ENCODE data around the gene RPP25. TPM values are rescaled to one million over a fixed set of nuclear protein-coding genes. Genes with fewer than 3 reads are reported as not detected.
A peak's percentile ranks its signal among the peaks of the same experiment; 100 is the strongest.

Gene RPP25
- total and polyA plus RNA-seq, 2 of the 13 experiments (the other 11 are each of a cell fraction or from before 2014, with no cell fraction given) = 0.05 to 0.11 TPM

DNA sequence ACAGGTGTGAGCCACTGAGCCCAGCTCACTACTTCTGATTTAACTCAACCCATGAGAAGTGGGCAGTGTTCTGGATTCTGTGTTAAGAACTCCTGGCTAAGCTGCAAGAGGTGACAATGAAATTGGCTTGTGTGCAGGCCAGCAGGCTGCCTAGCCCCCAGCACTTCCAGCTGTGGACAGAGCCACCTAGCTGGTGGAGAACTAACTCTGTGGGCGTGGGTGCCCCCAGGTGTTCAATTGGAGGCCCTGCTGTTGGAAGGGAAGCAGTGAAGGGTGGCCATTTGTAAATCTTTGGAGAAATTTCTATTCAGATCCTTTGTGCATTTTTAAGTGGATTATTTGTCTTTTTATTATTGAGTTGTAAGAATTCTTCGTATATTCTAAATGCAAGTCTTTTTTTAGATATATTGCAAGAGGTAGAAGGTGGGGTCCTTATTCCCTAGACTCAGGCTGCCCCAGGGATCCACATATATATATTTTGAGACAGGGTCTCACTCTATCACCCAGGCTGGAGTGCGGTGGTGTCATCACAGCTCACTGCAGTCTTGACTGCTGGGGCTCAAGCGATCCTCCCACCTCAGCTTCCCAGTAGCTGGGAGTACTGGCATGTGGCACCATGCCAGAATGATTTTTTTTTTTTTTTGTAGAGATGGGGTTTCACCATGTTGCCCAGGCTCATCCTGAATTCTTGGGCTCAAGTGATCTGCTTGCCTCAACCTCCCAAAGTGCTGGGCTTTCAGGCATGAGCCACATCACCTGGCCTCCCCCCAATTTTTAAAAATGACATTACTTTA, 31.6 kb upstream of the RPP25 start (continued):
- TF ChIP-seq TFE3 (CRISPR knock-in tag; IDR thresholded peaks at IDR 0.05) (peak; percentile 30; the same call in 1 of the 2 replicates), ZNF441 (CRISPR knock-in tag; IDR thresholded peaks at IDR 0.05; ENCODE audit: borderline replicate concordance) (no peak), NFIB (CRISPR knock-in tag; IDR thresholded peaks at IDR 0.05; ENCODE audit: borderline replicate concordance) (no peak), SAP130 (CRISPR knock-in tag; IDR thresholded peaks at IDR 0.05; ENCODE audit: low read depth) (peak; percentile 66), DNMT3B (CRISPR knock-in tag; conservative IDR thresholded peaks at IDR 0.05) (no peak), GATAD1 (CRISPR knock-in tag; IDR thresholded peaks at IDR 0.05) (no peak), ZNF331 (CRISPR knock-in tag; IDR thresholded peaks at IDR 0.05) (0 out of 2 replicates have a peak, but pooled peaks have one; percentile 15), PAX8 (CRISPR knock-in tag; IDR thresholded peaks at IDR 0.05; ENCODE audit: borderline replicate concordance) (no peak), ZNF225 (CRISPR knock-in tag; IDR thresholded peaks at IDR 0.05) (no peak), HNRNPK (IDR thresholded peaks at IDR 0.05; ENCODE audit: low read depth, low read length, poor library complexity, severe bottlenecking) (no peak), TEAD3 (CRISPR knock-in tag; optimal IDR thresholded peaks at IDR 0.05; ENCODE audit: borderline replicate concordance) (peak; percentile 43), WIZ (CRISPR knock-in tag; IDR thresholded peaks at IDR 0.05) (peak; percentile 31; the same call in 1 of the 2 replicates), ZNF766 (CRISPR knock-in tag; IDR thresholded peaks at IDR 0.05; ENCODE audit: borderline replicate concordance) (no peak), YY1 (IDR thresholded peaks at IDR 0.05; ENCODE audit: insufficient read depth, insufficient replicate concordance, low read depth, low read length) (peak; percentile 49), ZNF7 (CRISPR knock-in tag; IDR thresholded peaks at IDR 0.05) (peak; percentile 73; the same call in 1 of the 2 replicates), ATF7 (IDR thresholded peaks at IDR 0.05) (no peak), ATF7 (CRISPR knock-in tag; IDR thresholded peaks at IDR 0.05) (no peak), PRDM4 (CRISPR knock-in tag; IDR thresholded peaks at IDR 0.05; ENCODE audit: borderline replicate concordance) (no peak)
- TF ChIP-seq, protein P1, sequence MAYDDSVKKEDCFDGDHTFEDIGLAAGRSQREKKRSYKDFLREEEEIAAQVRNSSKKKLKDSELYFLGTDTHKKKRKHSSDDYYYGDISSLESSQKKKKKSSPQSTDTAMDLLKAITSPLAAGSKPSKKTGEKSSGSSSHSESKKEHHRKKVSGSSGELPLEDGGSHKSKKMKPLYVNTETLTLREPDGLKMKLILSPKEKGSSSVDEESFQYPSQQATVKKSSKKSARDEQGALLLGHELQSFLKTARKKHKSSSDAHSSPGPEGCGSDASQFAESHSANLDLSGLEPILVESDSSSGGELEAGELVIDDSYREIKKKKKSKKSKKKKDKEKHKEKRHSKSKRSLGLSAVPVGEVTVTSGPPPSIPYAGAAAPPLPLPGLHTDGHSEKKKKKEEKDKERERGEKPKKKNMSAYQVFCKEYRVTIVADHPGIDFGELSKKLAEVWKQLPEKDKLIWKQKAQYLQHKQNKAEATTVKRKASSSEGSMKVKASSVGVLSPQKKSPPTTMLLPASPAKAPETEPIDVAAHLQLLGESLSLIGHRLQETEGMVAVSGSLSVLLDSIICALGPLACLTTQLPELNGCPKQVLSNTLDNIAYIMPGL (CRISPR knock-in tag; IDR thresholded peaks at IDR 0.05; ENCODE audit: borderline replicate concordance in 1 of 2, low read depth in 1 of 2) = 0 out of 4 replicates have a peak, but pooled peaks of 1 of the 2 experiments have one; percentile 32
- TF ChIP-seq, protein P2, sequence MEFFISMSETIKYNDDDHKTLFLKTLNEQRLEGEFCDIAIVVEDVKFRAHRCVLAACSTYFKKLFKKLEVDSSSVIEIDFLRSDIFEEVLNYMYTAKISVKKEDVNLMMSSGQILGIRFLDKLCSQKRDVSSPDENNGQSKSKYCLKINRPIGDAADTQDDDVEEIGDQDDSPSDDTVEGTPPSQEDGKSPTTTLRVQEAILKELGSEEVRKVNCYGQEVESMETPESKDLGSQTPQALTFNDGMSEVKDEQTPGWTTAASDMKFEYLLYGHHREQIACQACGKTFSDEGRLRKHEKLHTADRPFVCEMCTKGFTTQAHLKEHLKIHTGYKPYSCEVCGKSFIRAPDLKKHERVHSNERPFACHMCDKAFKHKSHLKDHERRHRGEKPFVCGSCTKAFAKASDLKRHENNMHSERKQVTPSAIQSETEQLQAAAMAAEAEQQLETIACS (CRISPR knock-in tag; IDR thresholded peaks at IDR 0.05) = no peak

All from HepG2 (cell line).